SK-N-SH (cell line): ENCODE data around the gene EOLA2. TPM values are rescaled to one million over a fixed set of nuclear protein-coding genes. Genes with fewer than 3 reads are reported as not detected.
A peak's percentile ranks its signal among the peaks of the same experiment; 100 is the strongest.

Source experiments
- CTCF ChIA-PET: fragments of 300-600, 350-600 bp; formaldehyde crosslinking; extraction: SDS; loops from one replicate; lab custom pipeline; 2021; lab: Yijun Ruan, JAX
- POLR2A ChIA-PET: fragments of 350-600 bp; sonication (Branson Sonifier 250); formaldehyde crosslinking; extraction: SDS; loops from one replicate; lab custom pipeline; 2020; ENCODE audit warnings: antibody characterized with exemption, inconsistent platforms; lab: Yijun Ruan, JAX
- DNase-seq: peaks from one replicate; pipeline ENCODE4 v3.0.0; 2012
- H2AFZ ChIP-seq: fragments of 200-600 bp; sonication (generic); 2 replicates; pipeline ENCODE4 v1.8.1; 2016; ENCODE audit warnings: antibody characterized with exemption, mild to moderate bottlenecking, low read depth
- H3F3A ChIP-seq: fragments of 200-600 bp; sonication (generic); replicated peaks from 2 replicates; pipeline ENCODE3; 2016; ENCODE audit warnings: antibody characterized with exemption, mild to moderate bottlenecking; ENCODE audit not compliant: insufficient read depth
- H3K27ac ChIP-seq, 2 experiments: fragments of 200-500 bp in 1 of 2; fragments of 200-600 bp in 1 of 2; sonication (Bioruptor generic) in 1 of 2; sonication (generic), shearing (Covaris generic) in 1 of 2; 2 replicates each; pipeline versions ENCODE4 v1.5.1 to v1.6.1; 2014 to 2016; ENCODE audit warnings: low read depth in 2 of 2, inconsistent platforms in 1 of 2, low read length in 1 of 2, mild to moderate bottlenecking in 1 of 2, mixed read lengths in 1 of 2
- H3K27me3 ChIP-seq: fragments of 200-600 bp; sonication (generic), shearing (Covaris generic); 2 replicates; pipeline ENCODE4 v1.6.1; 2016; ENCODE audit warnings: mixed run types; ENCODE audit not compliant: insufficient read depth
- H3K36me3 ChIP-seq, 2 experiments: fragments of 200-500 bp in 1 of 2; fragments of 200-600 bp in 1 of 2; sonication (Bioruptor generic) in 1 of 2; sonication (generic) in 1 of 2; replicated peaks in 1 of 2; 2 replicates each; pipeline versions ENCODE3 to v1.5.1; 2014 to 2016; ENCODE audit warnings: low read length in 1 of 2, mild to moderate bottlenecking in 1 of 2; ENCODE audit not compliant: insufficient read depth in 2 of 2, control insufficient read depth in 1 of 2
- H3K4me1 ChIP-seq, 2 experiments: fragments of 200-500 bp in 1 of 2; fragments of 200-600 bp in 1 of 2; sonication (Bioruptor generic) in 1 of 2; sonication (generic), shearing (Covaris generic) in 1 of 2; 2 replicates each; pipeline versions ENCODE4 v1.5.1 to v1.6.1; 2014 to 2016; ENCODE audit warnings: low read depth in 1 of 2, low read length in 1 of 2, mixed run types in 1 of 2; ENCODE audit not compliant: insufficient read depth in 2 of 2, control insufficient read depth in 1 of 2
- H3K4me2 ChIP-seq: fragments of 200-600 bp; sonication (generic), shearing (Covaris generic); 2 replicates; pipeline ENCODE4 v1.6.1; 2017; ENCODE audit warnings: mixed run types
- H3K4me3 ChIP-seq, 2 experiments: fragments of 200-500 bp in 1 of 2; fragments of 200-600 bp in 1 of 2; sonication (Bioruptor generic) in 1 of 2; sonication (generic), shearing (Covaris generic) in 1 of 2; 2 replicates each; pipeline versions ENCODE4 v1.5.1 to v1.8.1; 2014 to 2016; ENCODE audit warnings: low read depth in 2 of 2, inconsistent platforms in 1 of 2, low read length in 1 of 2, mild to moderate bottlenecking in 1 of 2, mixed read lengths in 1 of 2, moderate library complexity in 1 of 2
- H3K79me2 ChIP-seq: fragments of 200-600 bp; sonication (generic); 2 replicates; pipeline ENCODE4 v1.8.1; 2017; ENCODE audit warnings: mild to moderate bottlenecking; ENCODE audit not compliant: insufficient read depth
- H3K9ac ChIP-seq: fragments of 200-600 bp; sonication (generic); 2 replicates; pipeline ENCODE4 v1.6.1; 2017; ENCODE audit warnings: mixed run types
- H3K9me2 ChIP-seq: fragments of 200-600 bp; sonication (generic); 2 replicates; pipeline ENCODE4 v1.6.1; 2017; ENCODE audit warnings: mixed run types
- H3K9me3 ChIP-seq: fragments of 200-600 bp; sonication (generic); 2 replicates; pipeline ENCODE4 v1.6.1; 2017; ENCODE audit warnings: mixed run types, mild to moderate bottlenecking, moderate library complexity
- H4K20me1 ChIP-seq: fragments of 200-600 bp; sonication (generic); 2 replicates; pipeline ENCODE4 v1.6.1; 2017; ENCODE audit warnings: mild to moderate bottlenecking, mixed run types; ENCODE audit not compliant: insufficient read depth
- CTCF ChIP-seq: fragments of 200-600 bp; sonication (generic); IDR thresholded peaks from 2 replicates; pipeline ENCODE4 v1.6.1; 2017; ENCODE audit warnings: antibody characterized with exemption, mild to moderate bottlenecking, moderate library complexity
- ELF1 ChIP-seq: IDR thresholded peaks from 2 replicates; pipeline ENCODE4 v1.4.0; 2012
- EZH2phosphoT487 ChIP-seq: fragments of 200-600 bp; sonication (generic); IDR thresholded peaks from 2 replicates; pipeline ENCODE4 v1.6.1; 2017; ENCODE audit warnings: low read depth, mixed run types, mild to moderate bottlenecking, antibody characterized with exemption, moderate library complexity, borderline replicate concordance
- FOXM1 ChIP-seq: IDR thresholded peaks from 2 replicates; pipeline ENCODE4 v1.4.0; 2012; ENCODE audit warnings: low read depth, mild to moderate bottlenecking
- GATA2 ChIP-seq: sonication (generic); formaldehyde crosslinking; IDR thresholded peaks from 2 replicates; pipeline ENCODE4 v1.5.0; 2020; ENCODE audit warnings: mild to moderate bottlenecking, missing genetic modification reagents
- MEF2A ChIP-seq: IDR thresholded peaks from 2 replicates; pipeline ENCODE4 v1.4.0; 2012; ENCODE audit warnings: low read depth, borderline replicate concordance
- NFIC ChIP-seq: IDR thresholded peaks from 2 replicates; pipeline ENCODE4 v1.4.0; 2012; ENCODE audit warnings: borderline replicate concordance
- POLR2AphosphoS5 ChIP-seq: IDR thresholded peaks from 2 replicates; pipeline ENCODE4 v1.6.1; 2012; ENCODE audit warnings: low read depth, low read length
- RCOR1 ChIP-seq: fragments of 150-350 bp; IDR thresholded peaks from 2 replicates; pipeline ENCODE4 v1.6.1; 2017; ENCODE audit warnings: antibody characterized with exemption, low read length
- TEAD4 ChIP-seq: IDR thresholded peaks from 2 replicates; pipeline ENCODE4 v1.4.0; 2012; ENCODE audit warnings: mild to moderate bottlenecking, borderline replicate concordance; ENCODE audit not compliant: insufficient read depth
- USF1 ChIP-seq: IDR thresholded peaks from 2 replicates; pipeline ENCODE4 v1.4.0; 2012; ENCODE audit warnings: low read depth, borderline replicate concordance
- WGBS: methylation state at CpG from one replicate; pipeline ENCODE4 v1.1.6; 2017; ENCODE audit warnings: low lambda C conversion rate; 5-methylcytosine and 5-hydroxymethylcytosine counted together
- polyA plus RNA-seq, 3 experiments: library from polyadenylated mRNA; depleted of rRNA; stranded (reverse); fragments of >200 nt; gene quantifications; 2 replicates each; pipeline ENCODE4 v1.2.3, GENCODE V29; 2012

EOLA2 gene
- polyA plus RNA-seq, 1 of the 3 experiments (the other 2 are of a cell fraction) = 43.4 TPM

- Histone ChIP-seq H3K4me1 (peaks cover 0 to 5% of the 10 kb centered on the region in 2 experiments; a peak in 1 of 4 replicates), H3K27me3 (no peaks in the 10 kb centered on the region; the same call in 1 of the 2 replicates), H3K4me2 (peak overlapping the region; percentile 67; the same call in 1 of the 2 replicates), H3K9me3 (no peaks in the 10 kb centered on the region), H3K4me3 (peak overlapping the region; percentile 39 to 58), H3K9ac (peak overlapping the region; percentile 85), H3K9me2 (no peaks in the 10 kb centered on the region), H3K27ac (peak overlapping the region; percentile 41 to 95), H2AFZ (no peak overlapping the region), H3F3A (no peaks in the 10 kb centered on the region), H4K20me1 (no peaks in the 10 kb centered on the region), H3K36me3 (no peaks in the 10 kb centered on the region), H3K79me2 (peaks cover 10% of the 10 kb centered on the region; the same call in 1 of the 2 replicates)
- TF ChIP-seq ELF1 = no peak
- TF ChIP-seq POLR2AphosphoS5 = 0 out of 2 replicates have a peak, but pooled peaks have one; percentile 6
- no peak for DNase-seq
- ChIA-PET CTCF (interaction anchor here (1.4 kb wide), 1 partner anchor 423 kb away, joined by 5 read pairs; the partner anchor contains the start of gene MAMLD1), POLR2A (interaction anchor here (1.8 kb wide), 1 partner anchor 10 kb away, joined by 8 read pairs; no protein-coding TSS in a partner anchor)
- WGBS = 45% methylated on average over 17 of the region's 17 CpGs
Observed at GRCh38 chrX:149939655-149939904, 1.3 kb upstream of the EOLA2 start.

- H3K4me1 ChIP-seq = peaks cover 0 to 5% of the 10 kb centered on the region in 2 experiments; a peak in 1 of 4 replicates
Observed at GRCh38 chrX:149938881-149939654, 777 bp upstream of the EOLA2 start.

More at GRCh38 chrX:149938881-149939654, 777 bp upstream of the EOLA2 start:
- Histone ChIP-seq H3F3A (no peaks in the 10 kb centered on the region), H3K27ac (peak overlapping the region; percentile 89 to 95; a peak in 3 of 4 replicates), H2AFZ (no peak overlapping the region), H3K79me2 (peaks cover 10% of the 10 kb centered on the region; the same call in 1 of the 2 replicates), H4K20me1 (no peaks in the 10 kb centered on the region), H3K4me2 (no peak overlapping the region), H3K9me2 (no peaks in the 10 kb centered on the region), H3K9me3 (no peaks in the 10 kb centered on the region), H3K4me3 (peak overlapping the region in 1 of 2 experiments; percentile 75; a peak in 2 of 4 replicates), H3K36me3 (no peaks in the 10 kb centered on the region), H3K27me3 (no peaks in the 10 kb centered on the region; the same call in 1 of the 2 replicates), H3K9ac (peak overlapping the region; percentile 75; the same call in 1 of the 2 replicates)
- ChIA-PET POLR2A (interaction anchor here (1.4 to 1.8 kb wide), 2 partner anchors 10 to 399 kb away, joined by 3 to 8 read pairs; no protein-coding TSS in a partner anchor), CTCF (interaction anchor here (1.4 kb wide), 1 partner anchor 424 kb away, joined by 5 read pairs; the partner anchor contains the start of gene MAMLD1)
- WGBS = 25% methylated on average over 47 of the region's 50 CpGs
- peak; percentile 76 for DNase-seq
- TF ChIP-seq USF1 (no peak), CTCF (no peak), NFIC (no peak), MEF2A (no peak), EZH2phosphoT487 (no peak), RCOR1 (no peak), TEAD4 (no peak), FOXM1 (no peak), GATA2 (CRISPR knock-in tag) (no peak)
